HepG2 (cell line): ENCODE measurements around the gene GCM1. TPM values are rescaled to one million over a fixed set of nuclear protein-coding genes. Genes with fewer than 3 reads are reported as not detected.
A peak's percentile ranks its signal among the peaks of the same experiment; 100 is the strongest.

Experiments used
- AHDC1 ChIP-seq: sonication (generic); formaldehyde crosslinking; IDR thresholded peaks from 2 replicates; pipeline ENCODE4 v1.5.1; 2020; ENCODE audit warnings: mild to moderate bottlenecking, missing genetic modification reagents, borderline replicate concordance
- GATAD1 ChIP-seq: IDR thresholded peaks from 2 replicates; pipeline ENCODE4 v1.6.1; 2016; ENCODE audit warnings: missing genetic modification reagents, missing compliant biosample characterization
- HNF1A ChIP-seq, 2 experiments: sonication (generic) in 1 of 2; formaldehyde crosslinking in 1 of 2; IDR thresholded peaks; 2 replicates each; pipeline versions ENCODE4 v1.4.0 to v1.6.1; 2016 to 2020; ENCODE audit warnings: borderline replicate concordance in 1 of 2, low read depth in 1 of 2, mild to moderate bottlenecking in 1 of 2, missing genetic modification reagents in 1 of 2
- MEIS2 ChIP-seq: sonication (generic); formaldehyde crosslinking; IDR thresholded peaks from 2 replicates; pipeline ENCODE4 v1.9.0; 2021; ENCODE audit warnings: mild to moderate bottlenecking, missing genetic modification reagents
- PRMT3 ChIP-seq: sonication (generic); formaldehyde crosslinking; IDR thresholded peaks from 2 replicates; pipeline ENCODE4 v1.8.1; 2022; ENCODE audit warnings: low read depth, mild to moderate bottlenecking, moderate library complexity, missing genetic modification reagents, borderline replicate concordance
- ZFP36 ChIP-seq: fragments of 150-350 bp; IDR thresholded peaks from 2 replicates; pipeline ENCODE4 v1.6.1; 2018; ENCODE audit warnings: borderline replicate concordance, low read length, low read depth; ENCODE audit not compliant: partially characterized antibody
- ZNF253 ChIP-seq: sonication (generic); formaldehyde crosslinking; IDR thresholded peaks from 2 replicates; pipeline ENCODE4 v1.8.0; 2022; ENCODE audit warnings: mild to moderate bottlenecking, missing genetic modification reagents, borderline replicate concordance
- ZNF337 ChIP-seq: sonication (generic); formaldehyde crosslinking; IDR thresholded peaks from 2 replicates; pipeline ENCODE4 v1.5.1; 2020; ENCODE audit warnings: missing genetic modification reagents, low read depth, mild to moderate bottlenecking, borderline replicate concordance
- ZSCAN22 ChIP-seq: sonication (generic); formaldehyde crosslinking; IDR thresholded peaks from 2 replicates; pipeline ENCODE4 v1.4.0; 2020; ENCODE audit warnings: mild to moderate bottlenecking, missing genetic modification reagents
- polyA plus RNA-seq, 8 experiments: library from polyadenylated mRNA; depleted of rRNA in 3 of 8; stranded (reverse) in 7 of 8; unstranded in 1 of 8; fragments of >200 nt; fragmentation: Illumina TruSeq in 4 of 8; extraction: Trizol in 4 of 8; gene quantifications; 2 replicates each; pipeline versions ENCODE4 v1.2.1 to v1.2.3, GENCODE V29; 2011 to 2016; ENCODE audit warnings: low read depth in 4 of 8, missing spikeins in 1 of 8, mixed read lengths in 1 of 8; ENCODE audit not compliant: insufficient read depth in 1 of 8
- total RNA-seq, 5 experiments: library from RNA; depleted of rRNA; stranded (reverse); fragments of >200 nt; fragmentation: Illumina TruSeq; extraction: Trizol; gene quantifications; 2 replicates each; pipeline ENCODE4 v1.2.3, GENCODE V29; 2016; ENCODE audit warnings: low read depth in 1 of 5
- TF ChIP-seq, protein P1 (sequence below): sonication (generic); formaldehyde crosslinking; IDR thresholded peaks from 2 replicates; pipeline ENCODE4 v1.4.0; 2020; ENCODE audit warnings: missing genetic modification reagents
- TF ChIP-seq, protein P2 (sequence below), 2 experiments: sonication (generic) in 1 of 2; formaldehyde crosslinking in 1 of 2; IDR thresholded peaks; 2 replicates each; pipeline versions ENCODE4 v1.5.1 to v1.6.1; 2011 to 2020; ENCODE audit warnings: borderline replicate concordance in 1 of 2, low read depth in 1 of 2, low read length in 1 of 2, mild to moderate bottlenecking in 1 of 2, missing genetic modification reagents in 1 of 2, moderate library complexity in 1 of 2

The GCM1 gene
- total and polyA plus RNA-seq, 2 of the 13 experiments (the other 11 are each of a cell fraction or from before 2014, with no cell fraction given): 0.04 to 0.13 TPM

DNA sequence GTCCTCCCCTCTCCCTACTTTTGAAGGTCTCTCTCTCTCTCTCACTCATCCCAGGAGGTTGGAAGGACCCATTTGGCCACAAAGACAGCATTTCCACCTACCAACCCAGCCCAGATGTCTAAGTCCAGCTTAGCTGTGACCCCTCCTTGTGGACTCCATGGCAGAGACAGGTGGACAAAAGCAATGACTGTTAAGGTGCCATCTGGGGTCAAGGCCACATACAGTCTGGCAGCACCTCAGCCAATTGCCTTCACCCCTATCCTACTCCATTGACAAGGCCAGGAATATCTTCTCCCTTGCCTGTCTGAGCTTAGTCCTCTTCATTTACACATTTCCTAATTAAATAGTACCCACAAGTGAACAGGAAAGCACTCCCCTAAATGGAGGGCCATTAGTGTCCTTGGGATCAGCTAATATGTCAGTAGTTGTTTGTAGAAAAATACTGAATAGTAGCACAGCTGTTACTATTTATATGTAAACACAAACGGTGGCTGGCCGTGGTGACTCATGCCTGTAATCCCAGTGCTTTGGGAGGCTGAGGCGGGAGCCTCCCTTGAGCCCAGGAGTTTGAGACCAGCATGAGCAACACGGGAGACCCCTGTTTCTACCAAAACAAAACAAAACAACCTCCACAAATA is 28.8 kb downstream of the GCM1 start (continued):
- TF ChIP-seq HNF1A (IDR thresholded peaks at IDR 0.05; ENCODE audit: low read depth) (0 out of 2 replicates have a peak, but pooled peaks have one; percentile 14), HNF1A (CRISPR knock-in tag; IDR thresholded peaks at IDR 0.05; ENCODE audit: borderline replicate concordance) (0 out of 2 replicates have a peak, but pooled peaks have one; percentile 45), ZSCAN22 (CRISPR knock-in tag) (0 out of 2 replicates have a peak, but pooled peaks have one; percentile 24), GATAD1 (CRISPR knock-in tag) (peak; percentile 44), ZNF337 (CRISPR knock-in tag) (no peak), AHDC1 (CRISPR knock-in tag) (peak; percentile 79; the same call in 1 of the 2 replicates), MEIS2 (CRISPR knock-in tag) (peak; percentile 84; the same call in 1 of the 2 replicates), ZNF253 (CRISPR knock-in tag) (no peak), PRMT3 (CRISPR knock-in tag) (0 out of 2 replicates have a peak, but pooled peaks have one; percentile 31), ZFP36 (no peak)
- TF ChIP-seq, protein P1, sequence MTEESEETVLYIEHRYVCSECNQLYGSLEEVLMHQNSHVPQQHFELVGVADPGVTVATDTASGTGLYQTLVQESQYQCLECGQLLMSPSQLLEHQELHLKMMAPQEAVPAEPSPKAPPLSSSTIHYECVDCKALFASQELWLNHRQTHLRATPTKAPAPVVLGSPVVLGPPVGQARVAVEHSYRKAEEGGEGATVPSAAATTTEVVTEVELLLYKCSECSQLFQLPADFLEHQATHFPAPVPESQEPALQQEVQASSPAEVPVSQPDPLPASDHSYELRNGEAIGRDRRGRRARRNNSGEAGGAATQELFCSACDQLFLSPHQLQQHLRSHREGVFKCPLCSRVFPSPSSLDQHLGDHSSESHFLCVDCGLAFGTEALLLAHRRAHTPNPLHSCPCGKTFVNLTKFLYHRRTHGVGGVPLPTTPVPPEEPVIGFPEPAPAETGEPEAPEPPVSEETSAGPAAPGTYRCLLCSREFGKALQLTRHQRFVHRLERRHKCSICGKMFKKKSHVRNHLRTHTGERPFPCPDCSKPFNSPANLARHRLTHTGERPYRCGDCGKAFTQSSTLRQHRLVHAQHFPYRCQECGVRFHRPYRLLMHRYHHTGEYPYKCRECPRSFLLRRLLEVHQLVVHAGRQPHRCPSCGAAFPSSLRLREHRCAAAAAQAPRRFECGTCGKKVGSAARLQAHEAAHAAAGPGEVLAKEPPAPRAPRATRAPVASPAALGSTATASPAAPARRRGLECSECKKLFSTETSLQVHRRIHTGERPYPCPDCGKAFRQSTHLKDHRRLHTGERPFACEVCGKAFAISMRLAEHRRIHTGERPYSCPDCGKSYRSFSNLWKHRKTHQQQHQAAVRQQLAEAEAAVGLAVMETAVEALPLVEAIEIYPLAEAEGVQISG (CRISPR knock-in tag): peak; percentile 59
- TF ChIP-seq, protein P2, sequence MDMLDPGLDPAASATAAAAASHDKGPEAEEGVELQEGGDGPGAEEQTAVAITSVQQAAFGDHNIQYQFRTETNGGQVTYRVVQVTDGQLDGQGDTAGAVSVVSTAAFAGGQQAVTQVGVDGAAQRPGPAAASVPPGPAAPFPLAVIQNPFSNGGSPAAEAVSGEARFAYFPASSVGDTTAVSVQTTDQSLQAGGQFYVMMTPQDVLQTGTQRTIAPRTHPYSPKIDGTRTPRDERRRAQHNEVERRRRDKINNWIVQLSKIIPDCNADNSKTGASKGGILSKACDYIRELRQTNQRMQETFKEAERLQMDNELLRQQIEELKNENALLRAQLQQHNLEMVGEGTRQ (IDR thresholded peaks at IDR 0.05; ENCODE audit: low read depth, low read length): no peak
- TF ChIP-seq, protein P2 (CRISPR knock-in tag; IDR thresholded peaks at IDR 0.05; ENCODE audit: borderline replicate concordance): no peak; the same call in 1 of the 2 replicates
